ENCODE results near the gene AFF3. TPM values are rescaled to one million over a fixed set of nuclear protein-coding genes. Genes with fewer than 3 reads are reported as not detected.

The AFF3 gene
- total and polyA plus RNA-seq, 2 of the 8 experiments (the other 6 are each of a cell fraction or from before 2014, with no cell fraction given) = 0.27 to 3.0 TPM

GRCh38 chr2:99880148-99880963 is 262.0 kb downstream of the AFF3 start:
- no peak overlapping the region for H3K56ac ChIP-seq (replicated peaks; ENCODE audit: insufficient read length, low read depth, low read length)
- H3K18ac ChIP-seq (ENCODE audit: extremely low read depth, low read length) = no peak overlapping the region
- CTCF ChIA-PET (ENCODE audit: partially characterized antibody) = interaction anchor here (0.7 to 1.7 kb wide), 5 partner anchors 9 to 366 kb away, joined by 3 to 5 read pairs (median 3); no protein-coding TSS in a partner anchor
- 0 out of 2 replicates have a peak overlapping the region, but pooled peaks have one; percentile 50 for H2BK15ac ChIP-seq (ENCODE audit: low read length)
- H3K4me1 ChIP-seq (replicated peaks in 1 of 4; ENCODE audit: control insufficient read depth in 3 of 4, insufficient read depth in 4 of 4, low read length in 3 of 4) = peaks cover 0 to 6% (median 2%) of the 10 kb centered on the region in 4 experiments; a peak in 2 of 7 replicates
- no peak overlapping the region for H3K4me2 ChIP-seq (ENCODE audit: insufficient read depth in 1 of 2, low read depth in 2 of 2, low read length in 2 of 2)
- no peak overlapping the region for H4K91ac ChIP-seq (replicated peaks; ENCODE audit: insufficient read length, low read length)
- H3K79me1 ChIP-seq (ENCODE audit: low read depth, low read length) = no peaks in the 10 kb centered on the region
- H4K8ac ChIP-seq (ENCODE audit: extremely low read depth, insufficient read depth, low read length) = no peak overlapping the region; the same call in 1 of the 2 replicates
- no peak overlapping the region for H3K14ac ChIP-seq (ENCODE audit: insufficient read length)
- DNase-seq (ENCODE audit: low read depth in 1 of 2, low spot score in 2 of 2) (no peak), FAIRE-seq (no peak)
- no peak overlapping the region for H2BK120ac ChIP-seq (replicated peaks; ENCODE audit: low read depth, low read length)
- no peak overlapping the region for H3K23ac ChIP-seq (ENCODE audit: insufficient read length)
- no peaks in the 10 kb centered on the region for H3K9me3 ChIP-seq (ENCODE audit: insufficient read depth in 2 of 2, low read depth in 1 of 2, low read length in 1 of 2)
- no peaks in the 10 kb centered on the region; the same call in 1 of the 2 replicates for H3K23me2 ChIP-seq (ENCODE audit: low read depth, low read length)
- H3K4ac ChIP-seq (replicated peaks; ENCODE audit: insufficient read length, low read depth, low read length) = no peak overlapping the region
- H4K5ac ChIP-seq (ENCODE audit: insufficient read length, low read depth, low read length) = no peak overlapping the region
- no peak overlapping the region for H2AK5ac ChIP-seq (ENCODE audit: low read depth, low read length)
- H3K9ac ChIP-seq (replicated peaks in 1 of 4; ENCODE audit: extremely low read depth in 1 of 4, low read depth in 3 of 4, low read length in 3 of 4) = no peak overlapping the region
- 89% methylated on average over 16 of the region's 16 CpGs; no CpG with 5 or more reads in 1 of the 2 experiments for WGBS, 2 experiments (ENCODE audit: extremely low coverage in 1 of 2, insufficient coverage in 1 of 2, insufficient read length in 1 of 2, insufficient replicate concordance in 2 of 2, low coverage in 1 of 2, low lambda C conversion rate in 2 of 2, missing lambda C conversion rate in 1 of 2)
- H3K36me3 ChIP-seq (ENCODE audit: control insufficient read depth in 2 of 4, insufficient read depth in 4 of 4, low read length in 3 of 4) = no peaks in the 10 kb centered on the region
- peaks cover 0 to under 1% of the 10 kb centered on the region in 2 experiments for H4K20me1 ChIP-seq (replicated peaks in 1 of 2; ENCODE audit: control insufficient read depth in 1 of 2, insufficient read depth in 2 of 2, low read length in 2 of 2)
- H2BK12ac ChIP-seq (ENCODE audit: low read depth, low read length) = no peak overlapping the region
- no peak overlapping the region for H2BK5ac ChIP-seq (ENCODE audit: low read depth, low read length)
- POLR2A ChIA-PET (ENCODE audit: partially characterized antibody) = no interaction called here
- H3K79me2 ChIP-seq (ENCODE audit: control insufficient read depth in 1 of 2, insufficient read depth in 2 of 2, low read length in 2 of 2) = no peaks in the 10 kb centered on the region
- H3K27me3 ChIP-seq (replicated peaks in 1 of 4; ENCODE audit: control insufficient read depth in 3 of 4, extremely low read depth in 1 of 4, insufficient read depth in 3 of 4, low read length in 3 of 4) = no peaks in the 10 kb centered on the region
- H3K4me3 ChIP-seq (ENCODE audit: extremely low read depth in 1 of 4, insufficient read depth in 2 of 4, low read depth in 3 of 4, low read length in 4 of 4) = no peak overlapping the region
- no peak overlapping the region for H2AFZ ChIP-seq (ENCODE audit: low read length)
- H3K27ac ChIP-seq (ENCODE audit: low read depth, low read length) = no peak overlapping the region
- H2BK20ac ChIP-seq (ENCODE audit: low read length) = no peak overlapping the region
- no peak for TF ChIP-seq GTF2F1 (IDR thresholded peaks at IDR 0.05; ENCODE audit: borderline replicate concordance, low read depth, low read length)
- TF ChIP-seq SP1 (IDR thresholded peaks at IDR 0.05; ENCODE audit: low read depth, low read length) = no peak
- TF ChIP-seq CEBPB (IDR thresholded peaks at IDR 0.05; ENCODE audit: low read depth, low read length) = no peak
- no peak for TF ChIP-seq CBX5 (IDR thresholded peaks at IDR 0.05; ENCODE audit: low read depth, low read length)
- TF ChIP-seq HDAC6 (IDR thresholded peaks at IDR 0.05; ENCODE audit: low read depth, low read length) = no peak
- no peak for TF ChIP-seq TEAD4 (IDR thresholded peaks at IDR 0.05; ENCODE audit: low read depth, low read length)
- TF ChIP-seq CHD1 (IDR thresholded peaks at IDR 0.05; ENCODE audit: low read depth, low read length) = no peak
- TF ChIP-seq JUN (IDR thresholded peaks at IDR 0.05; ENCODE audit: low read depth, low read length) = no peak
- no peak for TF ChIP-seq SUZ12 (IDR thresholded peaks at IDR 0.05; ENCODE audit: low read length)
- TF ChIP-seq EP300 (IDR thresholded peaks at IDR 0.05; ENCODE audit: borderline replicate concordance in 1 of 2, low read depth in 2 of 2, low read length in 2 of 2) = no peak
- TF ChIP-seq NRF1 (IDR thresholded peaks at IDR 0.05; ENCODE audit: low read depth, low read length) = no peak
- no peak for TF ChIP-seq PHF8 (conservative IDR thresholded peaks at IDR 0.05; ENCODE audit: low read depth, low read length)
- TF ChIP-seq TAF7 (optimal IDR thresholded peaks at IDR 0.05; ENCODE audit: borderline replicate concordance, low read depth, low read length) = no peak
